Right atrium auricular region (tissue), 2 donors: ENCODE data around the gene CSF1R. TPM values are rescaled to one million over a fixed set of nuclear protein-coding genes. Genes with fewer than 3 reads are reported as not detected.
A peak's percentile ranks its signal among the peaks of the same experiment; 100 is the strongest.

Experiments
- DNase-seq: peaks from one replicate; pipeline ENCODE4 v3.0.0-alpha.2; 2019; ENCODE audit warnings: low spot score
- H3K27ac ChIP-seq, 2 donors: fragments of 200-600 bp; sonication (generic); 1 replicate in 1 of 2; 2 replicates in 1 of 2; pipeline ENCODE4 v1.5.1; 2016 to 2019
- H3K27me3 ChIP-seq, 2 donors: fragments of 200-600 bp; sonication (generic); one replicate each; pipeline versions ENCODE4 v1.5.1 to v1.6.0; 2017 to 2019
- H3K36me3 ChIP-seq: fragments of 200-600 bp; sonication (generic); one replicate; pipeline ENCODE4 v1.5.1; 2016
- H3K4me1 ChIP-seq, 2 donors: fragments of 200-600 bp; sonication (generic); one replicate each; pipeline versions ENCODE4 v1.5.1 to v1.6.0; 2017 to 2019
- H3K4me3 ChIP-seq, 2 donors: fragments of 200-600 bp; sonication (generic); 1 replicate in 1 of 2; 2 replicates in 1 of 2; pipeline ENCODE4 v1.5.1; 2017 to 2019; ENCODE audit warnings: mild to moderate bottlenecking in 1 of 2, moderate library complexity in 1 of 2
- H3K9me3 ChIP-seq, 2 donors: fragments of 200-600 bp; sonication (generic); one replicate each; pipeline ENCODE4 v1.5.1; 2019
- total RNA-seq, 2 donors: library from RNA; depleted of rRNA; stranded (reverse); fragments of >200 nt; gene quantifications; one replicate each; pipeline ENCODE4 v1.1.0, GENCODE V29; 2016
- TF ChIP-seq, protein P1 (sequence below), 2 donors: fragments of 200-600 bp; sonication (generic); IDR thresholded peaks; one replicate each; pipeline ENCODE4 v1.5.1; 2019; ENCODE audit warnings: antibody characterized with exemption in 2 of 2

The CSF1R gene
- total RNA-seq, 2 donors from 2014 or later = 11.2 to 24.6 TPM

DNA sequence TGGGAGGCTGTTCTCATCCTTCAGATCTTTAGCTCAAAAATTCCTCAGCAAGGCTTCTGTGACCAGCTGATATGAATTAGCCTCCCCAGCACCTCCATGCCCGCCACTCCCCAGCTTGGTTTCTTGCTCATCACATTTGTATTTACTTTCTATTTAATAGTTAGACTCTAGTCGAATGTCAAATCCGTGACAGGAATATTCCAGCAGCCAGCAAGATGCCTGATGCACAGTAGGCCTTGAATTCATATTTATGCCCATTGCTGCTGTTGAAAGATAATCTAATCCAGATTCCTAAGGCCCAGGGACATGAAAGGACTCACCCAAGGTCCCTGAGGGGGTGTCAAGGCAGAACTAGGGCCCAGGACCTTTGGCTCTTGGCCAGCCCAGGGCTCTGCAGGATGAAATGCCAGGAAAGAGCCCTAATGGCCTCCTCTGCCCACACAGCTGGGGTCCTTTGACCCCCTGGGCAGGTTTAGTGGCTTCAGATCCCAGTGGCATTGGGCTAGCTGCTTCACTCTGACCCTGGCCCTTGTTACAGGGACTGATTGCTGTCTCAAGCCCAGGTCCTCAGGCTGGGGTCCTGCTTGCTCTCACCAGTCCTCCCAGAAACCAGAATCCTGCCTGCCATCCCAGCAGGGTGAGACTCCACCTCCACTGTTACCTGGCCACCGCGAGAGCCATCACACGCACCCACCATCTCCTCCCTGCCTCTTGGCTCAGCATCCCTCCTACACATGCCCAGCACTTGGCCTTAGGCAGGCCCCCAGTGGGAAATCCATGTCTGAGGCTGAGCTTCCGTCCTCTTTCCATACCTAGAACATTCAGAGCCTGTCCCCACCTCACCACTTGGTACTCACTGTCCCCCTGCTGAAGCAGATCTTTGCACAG, 7.3 kb downstream of the CSF1R start:
- TF ChIP-seq, protein P1, sequence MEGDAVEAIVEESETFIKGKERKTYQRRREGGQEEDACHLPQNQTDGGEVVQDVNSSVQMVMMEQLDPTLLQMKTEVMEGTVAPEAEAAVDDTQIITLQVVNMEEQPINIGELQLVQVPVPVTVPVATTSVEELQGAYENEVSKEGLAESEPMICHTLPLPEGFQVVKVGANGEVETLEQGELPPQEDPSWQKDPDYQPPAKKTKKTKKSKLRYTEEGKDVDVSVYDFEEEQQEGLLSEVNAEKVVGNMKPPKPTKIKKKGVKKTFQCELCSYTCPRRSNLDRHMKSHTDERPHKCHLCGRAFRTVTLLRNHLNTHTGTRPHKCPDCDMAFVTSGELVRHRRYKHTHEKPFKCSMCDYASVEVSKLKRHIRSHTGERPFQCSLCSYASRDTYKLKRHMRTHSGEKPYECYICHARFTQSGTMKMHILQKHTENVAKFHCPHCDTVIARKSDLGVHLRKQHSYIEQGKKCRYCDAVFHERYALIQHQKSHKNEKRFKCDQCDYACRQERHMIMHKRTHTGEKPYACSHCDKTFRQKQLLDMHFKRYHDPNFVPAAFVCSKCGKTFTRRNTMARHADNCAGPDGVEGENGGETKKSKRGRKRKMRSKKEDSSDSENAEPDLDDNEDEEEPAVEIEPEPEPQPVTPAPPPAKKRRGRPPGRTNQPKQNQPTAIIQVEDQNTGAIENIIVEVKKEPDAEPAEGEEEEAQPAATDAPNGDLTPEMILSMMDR (IDR thresholded peaks at IDR 0.05) = no peak
- peaks cover 0 to 9% of the 10 kb centered on the region in 2 donors for H3K4me1 ChIP-seq
- H3K27ac ChIP-seq = no peak overlapping the region
- H3K36me3 ChIP-seq = no peaks in the 10 kb centered on the region
- H3K9me3 ChIP-seq = no peaks in the 10 kb centered on the region
- no peak overlapping the region for H3K4me3 ChIP-seq
- peak; percentile 47 for DNase-seq
- H3K27me3 ChIP-seq = no peaks in the 10 kb centered on the region

DNA sequence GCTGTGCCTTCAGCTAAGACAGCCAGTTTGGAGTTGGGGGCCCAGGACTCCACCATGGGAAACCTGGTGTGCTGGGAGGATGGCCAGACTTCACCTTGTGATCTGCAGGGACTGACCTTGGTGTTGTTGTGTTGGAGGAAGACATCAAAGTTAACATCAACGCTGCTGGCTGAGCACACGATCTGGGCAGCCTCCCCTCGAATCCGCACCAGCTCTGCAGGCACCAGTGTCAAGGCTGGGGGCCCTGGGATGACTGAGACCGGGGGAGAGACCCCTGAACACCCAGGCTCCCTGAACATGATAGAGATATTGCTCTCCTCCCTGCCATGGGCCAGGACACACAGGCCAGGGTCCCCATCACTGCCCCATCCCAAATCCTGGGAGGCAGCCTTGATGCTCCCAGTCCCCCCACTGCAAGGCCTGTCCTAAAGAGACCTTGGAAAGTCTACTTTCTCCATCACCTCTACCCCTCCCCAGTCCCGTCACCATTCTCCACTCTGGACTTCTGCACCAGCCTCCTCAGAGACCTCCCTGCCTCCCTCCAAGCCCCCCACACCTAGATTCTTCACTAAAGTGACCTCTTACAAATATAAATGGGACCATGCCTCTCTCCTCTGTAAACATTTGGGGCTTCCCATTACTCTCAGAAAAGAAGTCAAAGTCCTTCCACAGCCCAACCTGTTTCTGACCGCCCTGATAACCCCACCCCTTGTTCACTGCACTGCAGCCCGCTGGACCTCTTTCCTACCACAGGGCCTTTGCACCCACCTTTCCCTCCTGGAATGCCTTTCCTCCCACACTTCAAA, 8.2 kb downstream of the CSF1R start:
- DNase-seq = peak; percentile 23
- Histone ChIP-seq H3K4me3 (no peak overlapping the region), H3K9me3 (no peaks in the 10 kb centered on the region), H3K36me3 (no peaks in the 10 kb centered on the region), H3K27ac (no peak overlapping the region), H3K4me1 (peaks cover 0 to 9% of the 10 kb centered on the region in 2 donors), H3K27me3 (no peaks in the 10 kb centered on the region)
- TF ChIP-seq, protein P1 (IDR thresholded peaks at IDR 0.05) = no peak

DNA sequence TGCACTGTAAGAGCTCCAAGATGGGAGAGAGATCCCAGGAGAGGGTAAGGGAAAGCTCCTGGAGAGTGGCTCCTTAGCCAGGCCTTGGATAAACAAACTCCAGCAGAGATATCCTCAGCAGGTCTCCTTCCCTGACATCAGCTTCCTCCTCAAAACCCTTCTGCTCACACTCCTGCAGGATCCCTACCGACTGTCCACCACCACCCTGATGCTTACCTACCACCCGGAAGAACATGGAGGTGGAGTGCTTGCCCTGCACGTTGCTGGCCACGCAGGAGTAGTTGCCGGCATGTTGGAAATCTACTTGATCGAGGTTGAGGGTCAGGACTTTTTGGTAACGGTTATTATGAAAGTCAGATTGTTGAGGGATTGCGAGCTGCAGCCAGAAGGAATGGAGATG, 9.3 kb downstream of the CSF1R start:
- Histone ChIP-seq H3K27ac (no peak overlapping the region), H3K4me1 (peaks cover 0 to 9% of the 10 kb centered on the region in 2 donors), H3K9me3 (no peaks in the 10 kb centered on the region), H3K36me3 (no peaks in the 10 kb centered on the region), H3K4me3 (no peak overlapping the region), H3K27me3 (no peaks in the 10 kb centered on the region)
- peak; percentile 23 for DNase-seq
- TF ChIP-seq, protein P1 (IDR thresholded peaks at IDR 0.05) = no peak

DNA sequence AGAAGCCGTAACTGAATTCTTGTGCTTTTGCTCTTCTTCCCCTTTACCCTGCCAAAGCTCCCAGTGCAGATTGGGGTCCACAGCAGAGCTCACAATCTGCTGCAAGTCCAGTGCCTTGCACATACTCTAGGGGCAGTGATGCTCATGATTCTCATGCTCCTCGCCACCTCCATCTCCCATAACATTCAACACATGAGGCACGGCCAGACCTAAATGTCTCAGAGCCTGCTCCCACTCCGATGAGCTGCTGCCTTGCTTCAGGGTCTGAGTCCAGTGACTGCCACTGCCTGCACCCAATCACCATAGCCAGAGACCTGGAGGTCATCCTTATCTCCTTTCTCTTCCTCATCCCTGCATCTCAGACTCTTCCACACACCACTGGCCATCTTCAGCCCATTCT, 10.5 kb downstream of the CSF1R start:
- Histone ChIP-seq H3K36me3 (no peaks in the 10 kb centered on the region), H3K4me3 (no peak overlapping the region), H3K9me3 (no peaks in the 10 kb centered on the region), H3K27ac (no peak overlapping the region), H3K4me1 (no peaks in the 10 kb centered on the region), H3K27me3 (no peaks in the 10 kb centered on the region)
- TF ChIP-seq, protein P1 (IDR thresholded peaks at IDR 0.05) = no peak
- DNase-seq = peak; percentile 50

DNA sequence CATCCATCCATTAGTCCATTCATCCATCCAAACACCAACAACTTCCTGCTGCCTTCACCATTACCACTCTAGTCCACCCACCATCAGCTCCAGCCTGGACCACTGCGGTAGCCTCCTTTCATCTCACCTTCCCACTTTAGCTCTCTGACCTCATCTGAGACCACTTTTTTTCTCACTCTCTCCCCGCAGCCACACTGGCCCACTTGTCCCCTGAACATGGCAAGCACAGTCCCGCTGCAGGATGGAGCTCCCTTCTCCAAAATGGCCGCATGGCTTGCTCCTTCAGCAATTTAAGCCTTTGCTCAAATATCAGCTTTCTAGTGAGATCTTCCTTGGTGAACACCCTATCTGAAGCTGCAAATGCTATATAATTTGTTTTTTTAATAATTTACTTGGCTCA, 11.1 kb downstream of the CSF1R start:
- H3K9me3 ChIP-seq = no peaks in the 10 kb centered on the region
- DNase-seq = peak; percentile 26
- no peaks in the 10 kb centered on the region for H3K27me3 ChIP-seq
- no peaks in the 10 kb centered on the region for H3K4me1 ChIP-seq
- no peaks in the 10 kb centered on the region for H3K36me3 ChIP-seq
- no peak overlapping the region for H3K27ac ChIP-seq
- H3K4me3 ChIP-seq = no peak overlapping the region
- TF ChIP-seq, protein P1 (IDR thresholded peaks at IDR 0.05) = no peak
